ENCODE results near the gene PIH1D2.
"Not testable (repeated sequence)": the region's sequence is repeated elsewhere in the genome, so short reads cannot be mapped to it uniquely, and the experiment has no call there.

DNA sequence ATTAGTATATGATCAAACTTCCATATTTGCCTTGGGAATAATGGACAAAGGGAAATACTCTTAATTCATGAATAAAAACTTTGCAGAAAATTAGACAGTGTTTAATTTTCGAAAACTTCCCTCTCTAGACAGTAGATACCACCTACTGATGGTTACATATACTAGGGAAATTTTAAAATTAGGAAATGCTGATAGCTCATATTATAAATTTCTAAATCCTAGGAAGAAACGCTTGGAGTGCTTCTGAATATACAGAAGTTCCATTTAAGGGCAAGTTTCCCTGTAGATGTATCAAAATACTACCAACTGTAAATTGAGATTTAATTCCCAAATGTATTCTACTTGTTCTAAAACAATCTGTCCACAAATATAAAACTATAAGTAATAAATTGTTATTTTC, 21.5 kb upstream of the PIH1D2 start:
- not testable (repeated sequence) for TF ChIP-seq MAFK (IDR thresholded peaks at IDR 0.05; ENCODE audit: low read depth, low read length); BHLHE40 (IDR thresholded peaks at IDR 0.05; ENCODE audit: low read depth, low read length); CTCF (conservative IDR thresholded peaks at IDR 0.05; ENCODE audit: low read depth, low read length); POLR2A (IDR thresholded peaks at IDR 0.05; ENCODE audit: low read depth, low read length); RAD21 (IDR thresholded peaks at IDR 0.05; ENCODE audit: low read length); RFX5 (IDR thresholded peaks at IDR 0.05; ENCODE audit: low read depth, low read length); CHD1 (IDR thresholded peaks at IDR 0.05; ENCODE audit: low read depth, low read length); MXI1 (IDR thresholded peaks at IDR 0.05; ENCODE audit: borderline replicate concordance, low read depth, low read length)
- TF ChIP-seq, protein P1, sequence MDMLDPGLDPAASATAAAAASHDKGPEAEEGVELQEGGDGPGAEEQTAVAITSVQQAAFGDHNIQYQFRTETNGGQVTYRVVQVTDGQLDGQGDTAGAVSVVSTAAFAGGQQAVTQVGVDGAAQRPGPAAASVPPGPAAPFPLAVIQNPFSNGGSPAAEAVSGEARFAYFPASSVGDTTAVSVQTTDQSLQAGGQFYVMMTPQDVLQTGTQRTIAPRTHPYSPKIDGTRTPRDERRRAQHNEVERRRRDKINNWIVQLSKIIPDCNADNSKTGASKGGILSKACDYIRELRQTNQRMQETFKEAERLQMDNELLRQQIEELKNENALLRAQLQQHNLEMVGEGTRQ (IDR thresholded peaks at IDR 0.05; ENCODE audit: low read depth, low read length) = not testable (repeated sequence)
